Memory B cell (primary cell): ENCODE data around the gene PGLYRP1.

ENCODE experiments used
- ATAC-seq: fragments of 150-1000 bp; cut with Tn5 transposase; 2 replicates; pipeline ENCODE4 v1.10.0; 2021; ENCODE audit warnings: low read depth, mild to moderate bottlenecking, moderate library complexity
- DNase-seq, 2 donors: peaks; one replicate each; pipeline ENCODE4 v3.0.0; 2022; ENCODE audit warnings: low spot score in 2 of 2
- H3K27ac Mint-ChIP-seq: one replicate; pipeline ENCODE4 v1.8.0; 2022; ENCODE audit warnings: mild to moderate bottlenecking, moderate library complexity, mixed read lengths
- H3K27me3 Mint-ChIP-seq: one replicate; pipeline ENCODE4 v1.8.0; 2022; ENCODE audit warnings: mixed read lengths
- H3K36me3 Mint-ChIP-seq: one replicate; pipeline ENCODE4 v1.8.0; 2022; ENCODE audit warnings: mild to moderate bottlenecking, mixed read lengths
- H3K4me1 Mint-ChIP-seq: one replicate; pipeline ENCODE4 v1.8.0; 2022; ENCODE audit warnings: mixed read lengths
- H3K4me3 Mint-ChIP-seq: one replicate; pipeline ENCODE4 v1.8.0; 2022; ENCODE audit warnings: mild to moderate bottlenecking, moderate library complexity, mixed read lengths
- H3K9me3 Mint-ChIP-seq: one replicate; pipeline ENCODE4 v1.8.0; 2022; ENCODE audit warnings: mixed read lengths

Gene PGLYRP1, protein sequence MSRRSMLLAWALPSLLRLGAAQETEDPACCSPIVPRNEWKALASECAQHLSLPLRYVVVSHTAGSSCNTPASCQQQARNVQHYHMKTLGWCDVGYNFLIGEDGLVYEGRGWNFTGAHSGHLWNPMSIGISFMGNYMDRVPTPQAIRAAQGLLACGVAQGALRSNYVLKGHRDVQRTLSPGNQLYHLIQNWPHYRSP

DNA sequence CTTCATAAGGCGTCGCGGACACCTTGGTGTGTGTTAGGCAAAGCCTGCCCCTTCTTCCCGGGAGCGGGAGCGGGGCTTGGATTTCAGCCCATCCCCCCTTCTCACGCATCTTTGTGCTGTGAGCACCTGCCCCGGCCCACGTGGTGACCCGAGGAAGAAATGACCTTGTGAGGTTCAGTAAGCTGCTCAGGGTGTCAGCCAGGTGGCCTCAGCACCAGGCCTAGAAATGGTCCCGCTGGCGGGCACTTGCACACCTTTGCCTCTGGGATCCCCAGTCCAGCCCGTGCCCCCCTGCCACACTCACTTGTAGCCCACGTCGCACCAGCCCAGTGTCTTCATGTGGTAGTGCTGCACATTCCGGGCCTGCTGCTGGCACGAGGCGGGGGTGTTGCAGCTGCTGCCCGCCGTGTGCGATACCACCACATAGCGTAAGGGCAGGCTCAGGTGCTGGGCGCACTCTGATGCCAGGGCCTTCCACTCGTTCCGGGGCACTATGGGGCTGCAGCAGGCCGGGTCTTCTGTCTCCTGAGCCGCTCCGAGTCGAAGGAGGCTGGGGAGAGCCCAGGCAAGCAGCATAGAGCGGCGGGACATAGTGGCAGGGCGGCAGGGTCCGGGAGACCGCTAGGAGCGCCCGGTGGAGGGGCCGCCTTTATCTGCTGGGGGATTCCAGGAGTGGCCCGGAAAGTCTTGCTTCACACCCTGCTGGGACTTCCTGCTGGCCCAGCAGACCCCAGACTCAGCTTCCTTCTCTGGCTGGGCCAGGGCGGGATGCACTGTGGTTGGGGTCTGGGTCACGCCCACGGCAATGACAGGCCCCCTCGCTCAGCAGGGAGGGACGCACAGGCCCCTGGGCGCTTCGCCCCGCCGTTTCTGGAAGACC lies at the start of gene PGLYRP1:
TSS of gene PGLYRP1 (minus strand) at position 623 of the 880 bp plus-strand sequence. CDS start at position 591, 32 bp downstream.
- peaks cover 17% of the 10 kb centered on the region for H3K27me3 Mint-ChIP-seq
- peaks cover 3% of the 10 kb centered on the region for H3K4me1 Mint-ChIP-seq
- no peaks in the 10 kb centered on the region for H3K36me3 Mint-ChIP-seq

DNA sequence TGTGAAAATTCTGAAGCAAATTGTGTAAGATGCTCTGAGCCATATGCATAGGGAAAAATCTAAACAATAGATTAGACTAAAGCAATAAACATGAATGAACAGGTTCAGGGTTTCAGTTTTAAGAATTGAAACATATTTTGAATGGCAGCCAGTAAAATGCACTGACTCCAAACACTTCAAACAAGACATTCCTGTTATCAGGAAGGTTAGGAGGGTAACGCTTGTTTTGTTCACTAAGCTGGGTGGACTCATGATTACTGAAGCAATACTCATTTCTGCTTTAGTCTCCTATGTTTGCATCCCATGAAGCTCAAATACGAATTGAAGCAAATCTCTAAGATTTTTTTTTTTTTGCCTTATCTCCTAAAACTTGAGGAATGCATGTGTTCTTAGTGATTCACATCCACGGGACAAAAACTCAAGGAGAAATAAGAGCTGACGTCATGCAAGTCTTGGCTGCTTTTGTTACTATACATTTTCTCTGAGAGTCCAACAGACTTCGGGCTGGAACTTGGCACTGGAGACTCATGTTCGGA lies 47.0 kb upstream of the PGLYRP1 start:
- peaks cover 23% of the 10 kb centered on the region for H3K27me3 Mint-ChIP-seq
- ATAC-seq: no peak
- H3K9me3 Mint-ChIP-seq: no peaks in the 10 kb centered on the region
- no peak overlapping the region for H3K27ac Mint-ChIP-seq
- H3K4me1 Mint-ChIP-seq: no peaks in the 10 kb centered on the region
- no peak overlapping the region for H3K4me3 Mint-ChIP-seq
- DNase-seq: no peak
- no peaks in the 10 kb centered on the region for H3K36me3 Mint-ChIP-seq

More for the DNA sequence above, at the start of gene PGLYRP1:
- Mint-ChIP-seq H3K27ac (no peak within 1 kb of the TSS), H3K9me3 (no peaks in the 10 kb centered on the region), H3K4me3 (no peak within 1 kb of the TSS)
- ATAC-seq: no peak
- no peak for DNase-seq

GRCh38 chr19:46068345-46069258 lies 45.7 kb upstream of the PGLYRP1 start:
- Mint-ChIP-seq H3K27me3 (peaks cover 21% of the 10 kb centered on the region), H3K4me3 (no peak overlapping the region), H3K9me3 (no peaks in the 10 kb centered on the region), H3K4me1 (no peaks in the 10 kb centered on the region), H3K36me3 (no peaks in the 10 kb centered on the region), H3K27ac (no peak overlapping the region)
- ATAC-seq: no peak
- DNase-seq: no peak

- Mint-ChIP-seq H3K4me1 (no peaks in the 10 kb centered on the region), H3K27me3 (peaks cover 22% of the 10 kb centered on the region), H3K27ac (no peak overlapping the region), H3K36me3 (no peaks in the 10 kb centered on the region), H3K9me3 (no peaks in the 10 kb centered on the region), H3K4me3 (no peak overlapping the region)
- DNase-seq (no peak), ATAC-seq (no peak)
Observed at GRCh38 chr19:46067691-46068090, 44.8 kb upstream of the PGLYRP1 start.

GRCh38 chr19:46066471-46066870 lies 43.6 kb upstream of the PGLYRP1 start:
- Mint-ChIP-seq H3K4me3 (no peak overlapping the region), H3K27ac (no peak overlapping the region), H3K4me1 (no peaks in the 10 kb centered on the region), H3K27me3 (peaks cover 19% of the 10 kb centered on the region), H3K36me3 (peaks cover 3% of the 10 kb centered on the region), H3K9me3 (peaks cover 4% of the 10 kb centered on the region)
- no peak for DNase-seq
- ATAC-seq: no peak

DNA sequence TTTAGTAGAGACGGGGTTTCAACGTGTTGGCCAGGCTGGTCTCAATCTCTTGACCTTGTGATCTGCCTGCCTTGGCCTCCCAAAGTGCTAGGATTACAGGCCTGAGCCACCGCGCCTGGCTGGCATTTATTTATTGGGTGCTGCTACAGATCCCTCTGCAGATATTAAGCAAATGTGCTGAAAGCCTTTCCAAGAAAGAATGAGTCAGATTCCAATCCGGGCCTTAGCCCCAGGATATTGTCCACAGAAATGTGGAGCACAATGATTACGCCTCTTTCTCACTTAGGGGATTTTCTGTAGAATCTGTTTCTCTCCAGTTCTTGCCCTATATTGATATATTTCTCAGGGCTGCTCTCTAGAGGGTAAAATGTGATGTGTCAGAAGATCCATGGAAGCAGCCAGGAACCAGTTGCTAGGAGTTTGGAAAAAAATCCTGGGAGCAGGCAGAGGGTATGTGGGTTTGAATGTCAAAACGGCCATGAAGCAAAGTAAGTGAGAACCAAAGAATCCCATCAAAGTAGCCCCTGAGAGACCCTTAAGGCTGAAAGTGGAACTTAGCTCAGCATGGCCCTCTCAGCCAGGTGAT lies 42.7 kb upstream of the PGLYRP1 start:
- no peak overlapping the region for H3K27ac Mint-ChIP-seq

GRCh38 chr19:46063201-46063600 lies 40.3 kb upstream of the PGLYRP1 start:
- ATAC-seq: no peak
- peaks cover 6% of the 10 kb centered on the region for H3K9me3 Mint-ChIP-seq
- peaks cover 13% of the 10 kb centered on the region for H3K27me3 Mint-ChIP-seq
- H3K4me3 Mint-ChIP-seq: no peak overlapping the region
- no peak for DNase-seq
- H3K36me3 Mint-ChIP-seq: peaks cover 3% of the 10 kb centered on the region
- H3K27ac Mint-ChIP-seq: no peak overlapping the region
- no peaks in the 10 kb centered on the region for H3K4me1 Mint-ChIP-seq

More for the DNA sequence above, 42.7 kb upstream of the PGLYRP1 start:
- no peak for DNase-seq
- H3K9me3 Mint-ChIP-seq: peaks cover 6% of the 10 kb centered on the region
- H3K36me3 Mint-ChIP-seq: peaks cover 3% of the 10 kb centered on the region
- no peak for ATAC-seq
- peaks cover 14% of the 10 kb centered on the region for H3K27me3 Mint-ChIP-seq
- H3K4me3 Mint-ChIP-seq: no peak overlapping the region
- no peaks in the 10 kb centered on the region for H3K4me1 Mint-ChIP-seq

GRCh38 chr19:46060012-46060411 lies 37.2 kb upstream of the PGLYRP1 start:
- H3K4me1 Mint-ChIP-seq: no peaks in the 10 kb centered on the region
- H3K9me3 Mint-ChIP-seq: peaks cover 6% of the 10 kb centered on the region
- H3K27me3 Mint-ChIP-seq: peaks cover 12% of the 10 kb centered on the region

GRCh38 chr19:46058778-46059177 lies 35.9 kb upstream of the PGLYRP1 start:
- H3K4me1 Mint-ChIP-seq: no peaks in the 10 kb centered on the region
- H3K9me3 Mint-ChIP-seq: peaks cover 8% of the 10 kb centered on the region
- H3K27ac Mint-ChIP-seq: no peak overlapping the region
- peaks cover 3% of the 10 kb centered on the region for H3K36me3 Mint-ChIP-seq
- H3K27me3 Mint-ChIP-seq: peaks cover 15% of the 10 kb centered on the region
- DNase-seq (no peak), ATAC-seq (no peak)
- no peak overlapping the region for H3K4me3 Mint-ChIP-seq

More at GRCh38 chr19:46060012-46060411, 37.2 kb upstream of the PGLYRP1 start:
- H3K4me3 Mint-ChIP-seq: no peak overlapping the region
- ATAC-seq: no peak
- no peak for DNase-seq
- H3K36me3 Mint-ChIP-seq: peaks cover 3% of the 10 kb centered on the region
- H3K27ac Mint-ChIP-seq: no peak overlapping the region

GRCh38 chr19:46056536-46056935 lies 33.7 kb upstream of the PGLYRP1 start:
- H3K9me3 Mint-ChIP-seq: peaks cover 4% of the 10 kb centered on the region
- no peak overlapping the region for H3K27ac Mint-ChIP-seq
- ATAC-seq: no peak
- DNase-seq: no peak
- no peaks in the 10 kb centered on the region for H3K4me1 Mint-ChIP-seq
- no peaks in the 10 kb centered on the region for H3K36me3 Mint-ChIP-seq
- H3K4me3 Mint-ChIP-seq: no peak overlapping the region
- peaks cover 7% of the 10 kb centered on the region for H3K27me3 Mint-ChIP-seq

DNA sequence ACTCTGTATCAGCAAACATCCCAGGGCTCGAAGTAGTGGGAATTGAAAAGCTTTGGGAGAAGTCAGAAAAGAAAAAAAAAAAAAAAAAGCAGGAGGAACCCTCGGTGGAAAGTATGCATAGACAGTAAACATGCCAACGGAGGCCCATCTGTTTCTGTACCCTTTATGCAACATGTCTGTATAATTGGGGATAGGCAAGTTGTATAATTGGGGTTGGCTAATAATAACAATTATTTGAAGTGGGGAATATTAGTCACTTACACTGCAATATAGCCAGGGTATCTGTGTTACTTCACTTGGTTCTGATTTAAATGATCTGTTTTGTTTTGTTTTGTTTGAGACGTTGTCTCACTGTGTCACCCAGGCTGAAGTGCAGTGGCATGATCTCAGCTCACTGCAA lies 30.0 kb upstream of the PGLYRP1 start:
- ATAC-seq (no peak), DNase-seq (no peak)
- Mint-ChIP-seq H3K36me3 (no peaks in the 10 kb centered on the region), H3K27ac (no peak overlapping the region), H3K4me3 (no peak overlapping the region), H3K4me1 (no peaks in the 10 kb centered on the region), H3K9me3 (peaks cover 2% of the 10 kb centered on the region), H3K27me3 (peaks cover 9% of the 10 kb centered on the region)

DNA sequence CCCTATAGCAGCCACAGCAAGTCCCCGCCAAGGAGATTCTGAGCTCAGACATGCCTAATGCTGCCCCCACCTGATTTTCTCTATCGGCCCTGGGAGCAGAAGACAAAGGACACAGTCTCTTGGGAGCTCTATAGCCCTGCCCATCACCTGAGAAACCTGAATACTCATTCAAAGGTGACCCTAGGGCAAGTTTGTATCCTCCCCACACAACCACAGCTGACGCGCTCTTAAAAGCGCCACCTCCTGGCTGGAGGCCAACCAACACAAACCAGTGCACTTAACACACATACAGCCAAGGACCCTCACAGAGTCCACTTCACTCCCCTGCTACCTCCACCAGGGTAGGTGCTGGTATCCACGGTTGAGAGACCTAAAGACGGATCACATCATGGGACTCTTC lies 26.7 kb upstream of the PGLYRP1 start:
- Mint-ChIP-seq H3K4me1 (no peaks in the 10 kb centered on the region), H3K4me3 (no peak overlapping the region), H3K27ac (no peak overlapping the region), H3K36me3 (no peaks in the 10 kb centered on the region), H3K27me3 (peaks cover 18% of the 10 kb centered on the region), H3K9me3 (peaks cover 8% of the 10 kb centered on the region)
- ATAC-seq (no peak), DNase-seq (no peak)

DNA sequence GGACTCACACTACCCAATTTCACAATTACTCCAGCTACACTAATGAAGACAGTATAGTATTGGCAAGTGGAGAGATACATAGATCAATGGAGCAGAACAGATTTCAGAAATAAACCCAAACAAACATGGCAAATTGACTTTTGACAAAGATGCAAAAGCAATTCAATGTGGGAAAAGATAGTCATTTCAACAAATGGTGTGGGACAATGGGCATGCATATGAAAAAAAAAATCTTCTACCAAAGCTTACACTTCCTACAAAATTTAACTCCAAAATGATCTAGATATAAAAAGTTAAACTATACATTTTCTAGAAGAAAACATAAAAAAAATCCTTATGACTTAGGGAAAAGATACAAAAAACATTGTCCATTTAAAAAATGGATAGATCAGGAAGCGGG lies 20.7 kb upstream of the PGLYRP1 start:
- Mint-ChIP-seq H3K4me1 (no peaks in the 10 kb centered on the region), H3K9me3 (peaks cover 9% of the 10 kb centered on the region), H3K4me3 (no peak overlapping the region), H3K27ac (no peak overlapping the region), H3K27me3 (peaks cover 33% of the 10 kb centered on the region), H3K36me3 (peaks cover 3% of the 10 kb centered on the region)
- ATAC-seq: no peak
- DNase-seq: no peak
